K562 (cell line): ENCODE data around the gene RABEPK. TPM values are rescaled to one million over a fixed set of nuclear protein-coding genes. Genes with fewer than 3 reads are reported as not detected.
A peak's percentile ranks its signal among the peaks of the same experiment; 100 is the strongest.

Experiments used
- ATAC-seq: fragments of 200-7000 bp; cut with Tn5 transposase; 3 replicates; pipeline ENCODE4 v1.9.1; 2020; ENCODE audit warnings: moderate library complexity
- BruUV-seq: library from RNA; stranded (reverse); fragments of 400-500 nt; replicated peaks from 2 replicates; lab custom pipeline; 2021; lab: Mats Ljungman, UMichigan
- CTCF ChIA-PET: fragments of 300-600 bp; formaldehyde crosslinking; extraction: SDS; loops from one replicate; lab custom pipeline; 2021; ENCODE audit warnings: low intra/inter-chr PET ratio; lab: Yijun Ruan, JAX
- POLR2A ChIA-PET: fragments of 300-600, 350-650 bp; sonication (Branson Sonifier 250); formaldehyde crosslinking; extraction: SDS; loops from one replicate; lab custom pipeline; 2021; ENCODE audit warnings: antibody characterized with exemption, inconsistent platforms; lab: Yijun Ruan, JAX
- DNase-seq, 4 experiments: peaks; one replicate each; pipeline versions ENCODE4 v3.0.0 to v3.0.0-alpha.2; 2011 to 2018; ENCODE audit warnings: low spot score in 3 of 4, mixed read lengths in 3 of 4; ENCODE audit errors: extremely low read depth in 1 of 4
- FAIRE-seq: peaks from 2 replicates; lab custom pipeline; 2011; peaks lifted over from hg19 to GRCh38; lab: Jason Lieb, UNC
- H2AFZ ChIP-seq: 2 replicates; pipeline ENCODE4 v1.6.0; 2011; ENCODE audit warnings: low read depth, low read length, control low read depth, inconsistent platforms
- H3K27ac ChIP-seq: fragments of 200-600 bp; 3 replicates; pipeline ENCODE4 v1.8.0; 2011; ENCODE audit warnings: low read depth, mild to moderate bottlenecking, control low read depth, inconsistent platforms, low read length, moderate library complexity, mixed read lengths; ENCODE audit errors: extremely low read depth
- H3K27me3 ChIP-seq, 2 experiments: fragments of 300-600 bp in 1 of 2; 2 replicates in 1 of 2; 3 replicates in 1 of 2; pipeline versions ENCODE4 v1.6.0 to v1.8.0; 2011; ENCODE audit warnings: inconsistent platforms in 2 of 2, low read length in 2 of 2, mild to moderate bottlenecking in 1 of 2, mixed read lengths in 1 of 2, moderate library complexity in 1 of 2; ENCODE audit not compliant: control insufficient read depth in 2 of 2, insufficient read depth in 2 of 2
- H3K36me3 ChIP-seq: fragments of 300-600 bp; 3 replicates; pipeline ENCODE4 v1.8.0; 2011; ENCODE audit warnings: mild to moderate bottlenecking, low read length, inconsistent platforms; ENCODE audit not compliant: control insufficient read depth, insufficient read depth
- H3K4me1 ChIP-seq, 2 experiments: fragments of 200-600 bp in 1 of 2; replicated peaks in 1 of 2; 2 replicates in 1 of 2; 3 replicates in 1 of 2; pipeline versions ENCODE4 v1.5.1 to v1.8.0; 2011; ENCODE audit warnings: inconsistent platforms in 2 of 2, low read length in 2 of 2, mild to moderate bottlenecking in 1 of 2, mixed read lengths in 1 of 2, moderate library complexity in 1 of 2; ENCODE audit not compliant: control insufficient read depth in 2 of 2, insufficient read depth in 2 of 2
- H3K4me2 ChIP-seq: 2 replicates; pipeline ENCODE4 v1.6.1; 2011; ENCODE audit warnings: low read length, control low read depth, inconsistent platforms, mixed read lengths; ENCODE audit not compliant: insufficient read depth
- H3K4me3 ChIP-seq: fragments of 200-600 bp; sonication (generic), shearing (Covaris generic); 2 replicates; pipeline ENCODE4 v1.5.1; 2016; ENCODE audit warnings: control low read depth, inconsistent platforms
- H3K79me2 ChIP-seq: fragments of 200-600 bp; 3 replicates; pipeline ENCODE4 v1.8.0; 2011; ENCODE audit warnings: low read length, inconsistent platforms; ENCODE audit not compliant: control insufficient read depth, insufficient read depth
- H3K9ac ChIP-seq, 2 experiments: 2 replicates each; pipeline versions ENCODE4 v1.6.0 to v1.6.1; 2011; ENCODE audit warnings: low read depth in 2 of 2, low read length in 2 of 2, control low read depth in 1 of 2, inconsistent platforms in 1 of 2, mild to moderate bottlenecking in 1 of 2, mixed read lengths in 1 of 2; ENCODE audit not compliant: insufficient read depth in 1 of 2
- H3K9me1 ChIP-seq: one replicate; pipeline ENCODE4 v1.6.0; 2011; ENCODE audit warnings: inconsistent platforms, mild to moderate bottlenecking, low read length, moderate library complexity; ENCODE audit not compliant: control insufficient read depth, insufficient read depth
- H3K9me3 ChIP-seq: replicated peaks from 2 replicates; pipeline ENCODE4 v1.5.1; 2011; ENCODE audit warnings: low read depth, low read length, inconsistent platforms; ENCODE audit not compliant: control insufficient read depth, insufficient read depth
- H4K20me1 ChIP-seq: replicated peaks from 2 replicates; pipeline ENCODE4 v1.6.1; 2011; ENCODE audit warnings: low read length, inconsistent platforms, mixed read lengths; ENCODE audit not compliant: control insufficient read depth, insufficient read depth
- C11orf30 ChIP-seq: fragments of 450-650 bp; IDR thresholded peaks from 2 replicates; pipeline ENCODE4 v1.6.1; 2016; ENCODE audit warnings: low read depth, mild to moderate bottlenecking
- CTCF ChIP-seq, 3 experiments: IDR thresholded peaks in 2 of 3; conservative IDR thresholded peaks in 1 of 3; 2 replicates each; pipeline ENCODE4 v1.5.1; 2011 to 2012; ENCODE audit warnings: low read length in 3 of 3, mild to moderate bottlenecking in 3 of 3, control low read depth in 2 of 3, improper control_type of control experiment in 1 of 3, inconsistent platforms in 1 of 3, low read depth in 1 of 3, mixed read lengths in 1 of 3, moderate library complexity in 1 of 3; ENCODE audit not compliant: insufficient read depth in 2 of 3
- HCFC1 ChIP-seq: IDR thresholded peaks from 2 replicates; pipeline ENCODE4 v1.6.1; 2012; ENCODE audit warnings: low read depth, low read length, improper control_type of control experiment
- MAFG ChIP-seq: fragments of 450-650 bp; conservative IDR thresholded peaks from 2 replicates; pipeline ENCODE4 v1.6.1; 2016; ENCODE audit warnings: missing genetic modification characterization, missing compliant biosample characterization
- MAFK ChIP-seq: IDR thresholded peaks from 2 replicates; pipeline ENCODE4 v1.6.1; 2011; ENCODE audit warnings: low read length, improper control_type of control experiment
- MEIS2 ChIP-seq: fragments of 450-650 bp; IDR thresholded peaks from 2 replicates; pipeline ENCODE4 v1.6.1; 2014; ENCODE audit warnings: mild to moderate bottlenecking; ENCODE audit not compliant: partially characterized antibody
- RAD21 ChIP-seq, 2 experiments: fragments of 250-450 bp in 1 of 2; fragments of 450-650 bp in 1 of 2; sonication (Bioruptor Pico) in 1 of 2; formaldehyde crosslinking in 1 of 2; IDR thresholded peaks in 1 of 2; conservative IDR thresholded peaks in 1 of 2; 2 replicates each; pipeline versions ENCODE4 v1.4.0 to v1.8.0; 2020 to 2022; ENCODE audit warnings: mild to moderate bottlenecking in 2 of 2, moderate library complexity in 1 of 2
- RB1 ChIP-seq: fragments of 450-650 bp; IDR thresholded peaks from 2 replicates; pipeline ENCODE4 v1.6.1; 2017; ENCODE audit warnings: low read depth, mild to moderate bottlenecking
- REST ChIP-seq, 2 experiments: fragments of 450-650 bp; formaldehyde crosslinking in 1 of 2; IDR thresholded peaks; 2 replicates each; pipeline versions ENCODE4 v1.4.0 to v1.6.1; 2014 to 2020; ENCODE audit warnings: mild to moderate bottlenecking in 2 of 2, borderline replicate concordance in 1 of 2, low read depth in 1 of 2
- SMAD2 ChIP-seq: fragments of 150-350 bp; IDR thresholded peaks from 2 replicates; pipeline ENCODE4 v1.6.1; 2014; ENCODE audit warnings: low read depth, mild to moderate bottlenecking, low read length
- ZNF316 ChIP-seq: fragments of 450-650 bp; IDR thresholded peaks from 2 replicates; pipeline ENCODE4 v1.6.1; 2016
- ZNF830 ChIP-seq: fragments of 250-450 bp; sonication (Bioruptor Pico); IDR thresholded peaks from 2 replicates; pipeline ENCODE4 v1.5.0; 2021; ENCODE audit warnings: mild to moderate bottlenecking
- WGBS: fragments of 100-300 bp; shearing (Covaris generic); methylation state at CpG from one replicate; pipeline ENCODE4 v1.1.6; 2016; ENCODE audit warnings: low coverage, mixed read lengths; ENCODE audit not compliant: insufficient coverage; ENCODE audit errors: missing lambda C conversion rate; 5-methylcytosine and 5-hydroxymethylcytosine counted together
- in situ Hi-C: fragments of 300-500 bp; cut with MboI; formaldehyde crosslinking; loops from 4 replicates; pipeline ENCODE4 v1.15.0; 2018; ENCODE audit warnings: inconsistent platforms, mixed read lengths
- intact Hi-C: fragments of 100-400 bp; cut with micrococcal nuclease; formaldehyde crosslinking; loops from 2 replicates; pipeline ENCODE4 v1.14.2; 2022
- polyA plus RNA-seq, 8 experiments: library from polyadenylated mRNA; depleted of rRNA in 4 of 8; stranded (reverse) in 5 of 8; unstranded in 3 of 8; fragments of >200 nt; fragmentation: Nextera tagmentation in 2 of 8; fragmentation: Illumina TruSeq in 1 of 8; extraction: Ambion mirVana in 2 of 8; extraction: Trizol in 1 of 8; gene quantifications; 2 replicates each; pipeline versions ENCODE4 v1.2.1 to v1.2.3, GENCODE V29; 2011 to 2014; ENCODE audit warnings: inconsistent platforms in 1 of 8, missing spikeins in 1 of 8
- total RNA-seq, 7 experiments: library from RNA; depleted of rRNA in 6 of 7; stranded (reverse); fragments of >200 nt in 6 of 7; fragmentation: Illumina TruSeq in 2 of 7; extraction: Trizol in 2 of 7; gene quantifications; 2 replicates each; pipeline versions ENCODE4 v1.2.1 to v1.2.3, GENCODE V29; 2011 to 2021; ENCODE audit warnings: low replicate concordance in 1 of 7

RABEPK gene
- total and polyA plus RNA-seq, 9 of the 15 experiments (the other 6 are each of a cell fraction or from before 2014, with no cell fraction given): 38.3 to 113 (median 52.8) TPM

- DNase-seq (peak; percentile 43 to 61 (median 50)), FAIRE-seq (peak; percentile 19), ATAC-seq (peak; percentile 89)
- intact Hi-C loops: loop anchor here (1.0 kb wide), 1 partner anchor 118 kb away; no protein-coding TSS in a partner anchor
- Histone ChIP-seq H3K9me1 (no peaks in the 10 kb centered on the region), H3K9me3 (no peaks in the 10 kb centered on the region), H3K4me1 (peaks cover 8 to 10% of the 10 kb centered on the region in 2 experiments; a peak in 4 of 5 replicates), H3K4me3 (no peak overlapping the region), H2AFZ (no peak overlapping the region), H4K20me1 (no peaks in the 10 kb centered on the region), H3K27ac (no peak overlapping the region), H3K27me3 (no peaks in the 10 kb centered on the region), H3K4me2 (no peak overlapping the region), H3K36me3 (no peaks in the 10 kb centered on the region), H3K79me2 (no peaks in the 10 kb centered on the region), H3K9ac (no peak overlapping the region)
- WGBS: 15% methylated on average over 2 of the region's 2 CpGs
- POLR2A ChIA-PET: interaction anchor here (0.6 to 2.9 kb wide), 10 partner anchors 9 to 172 kb away, joined by 3 to 40 read pairs (median 3); partner anchors contain the start of gene HSPA5
- in situ Hi-C loops: loop anchor here (5.0 to 25.0 kb wide), 2 partner anchors 116 to 1231 kb away; no protein-coding TSS in a partner anchor
- no TSS peak for BruUV-seq
- CTCF ChIA-PET: no interaction called here
- TF ChIP-seq C11orf30 (peak; percentile 91), REST (IDR thresholded peaks at IDR 0.05; ENCODE audit: borderline replicate concordance) (peak; percentile 53; the same call in 1 of the 2 replicates), REST (CRISPR knock-in tag; IDR thresholded peaks at IDR 0.05; ENCODE audit: low read depth) (no peak), ZNF830 (CRISPR knock-in tag) (no peak), RAD21 (CRISPR knock-in tag; conservative IDR thresholded peaks at IDR 0.05 in 1 of 2, IDR thresholded peaks at IDR 0.05 in 1 of 2) (peak; percentile 61 to 77), MAFG (tag) (peak; percentile 85), RB1 (0 out of 2 replicates have a peak, but pooled peaks have one; percentile 27), ZNF316 (peak; percentile 93), MAFK (peak; percentile 90), HCFC1 (0 out of 2 replicates have a peak, but pooled peaks have one; percentile 6), MEIS2 (peak; percentile 49), CTCF (IDR thresholded peaks at IDR 0.05 in 2 of 3, conservative IDR thresholded peaks at IDR 0.05 in 1 of 3; ENCODE audit: insufficient read depth in 2 of 3, low read depth in 1 of 3, low read length in 3 of 3) (peak; percentile 49 to 76 (median 74)), SMAD2 (no peak)
These were observed 55.5 kb downstream of the RABEPK start for GRCh38 chr9:125255781-125256391.
